Measurements from ENCODE around the gene BAG5.

DNA sequence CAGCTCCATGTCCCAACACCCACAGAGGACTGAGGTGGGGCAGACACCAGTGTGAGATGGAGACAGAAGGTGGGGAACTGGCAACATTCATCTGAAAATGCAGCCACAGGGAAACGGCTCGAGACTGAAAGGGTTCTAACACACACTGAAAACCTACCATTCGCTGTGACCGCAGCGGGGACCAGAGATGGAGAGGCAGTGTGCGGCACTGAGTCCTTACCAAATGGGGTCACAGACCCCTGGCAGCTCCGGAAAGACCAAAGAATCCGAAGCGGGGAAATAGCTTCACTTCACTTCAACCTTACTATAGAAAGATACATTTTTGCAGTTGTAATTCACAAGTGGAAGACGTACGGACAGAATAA, 9.6 kb downstream of the BAG5 start:
- TF ChIP-seq JUN (IDR thresholded peaks at IDR 0.05; ENCODE audit: low read depth, low read length) (no peak), EZH2 (IDR thresholded peaks at IDR 0.05; ENCODE audit: low read depth, low read length, severe bottlenecking) (no peak), HDAC6 (IDR thresholded peaks at IDR 0.05; ENCODE audit: low read depth, low read length) (no peak), RNF2 (IDR thresholded peaks at IDR 0.05; ENCODE audit: borderline replicate concordance, low read depth, low read length, missing control alignments, poor library complexity, severe bottlenecking) (no peak), CHD2 (IDR thresholded peaks at IDR 0.05; ENCODE audit: low read length) (no peak), CEBPB (IDR thresholded peaks at IDR 0.05; ENCODE audit: low read depth, low read length) (no peak), BRCA1 (IDR thresholded peaks at IDR 0.05; ENCODE audit: low read depth, low read length) (no peak), YY1 (IDR thresholded peaks at IDR 0.05; ENCODE audit: low read depth, low read length) (no peak), GABPA (IDR thresholded peaks at IDR 0.05; ENCODE audit: borderline replicate concordance, insufficient read depth, low read length) (no peak)
- TF ChIP-seq, protein P1, sequence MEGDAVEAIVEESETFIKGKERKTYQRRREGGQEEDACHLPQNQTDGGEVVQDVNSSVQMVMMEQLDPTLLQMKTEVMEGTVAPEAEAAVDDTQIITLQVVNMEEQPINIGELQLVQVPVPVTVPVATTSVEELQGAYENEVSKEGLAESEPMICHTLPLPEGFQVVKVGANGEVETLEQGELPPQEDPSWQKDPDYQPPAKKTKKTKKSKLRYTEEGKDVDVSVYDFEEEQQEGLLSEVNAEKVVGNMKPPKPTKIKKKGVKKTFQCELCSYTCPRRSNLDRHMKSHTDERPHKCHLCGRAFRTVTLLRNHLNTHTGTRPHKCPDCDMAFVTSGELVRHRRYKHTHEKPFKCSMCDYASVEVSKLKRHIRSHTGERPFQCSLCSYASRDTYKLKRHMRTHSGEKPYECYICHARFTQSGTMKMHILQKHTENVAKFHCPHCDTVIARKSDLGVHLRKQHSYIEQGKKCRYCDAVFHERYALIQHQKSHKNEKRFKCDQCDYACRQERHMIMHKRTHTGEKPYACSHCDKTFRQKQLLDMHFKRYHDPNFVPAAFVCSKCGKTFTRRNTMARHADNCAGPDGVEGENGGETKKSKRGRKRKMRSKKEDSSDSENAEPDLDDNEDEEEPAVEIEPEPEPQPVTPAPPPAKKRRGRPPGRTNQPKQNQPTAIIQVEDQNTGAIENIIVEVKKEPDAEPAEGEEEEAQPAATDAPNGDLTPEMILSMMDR (IDR thresholded peaks at IDR 0.05; ENCODE audit: control extremely low read depth in 1 of 3, insufficient read depth in 1 of 3, low read depth in 1 of 3, low read length in 3 of 3) = no peak
- TF ChIP-seq, protein P2, sequence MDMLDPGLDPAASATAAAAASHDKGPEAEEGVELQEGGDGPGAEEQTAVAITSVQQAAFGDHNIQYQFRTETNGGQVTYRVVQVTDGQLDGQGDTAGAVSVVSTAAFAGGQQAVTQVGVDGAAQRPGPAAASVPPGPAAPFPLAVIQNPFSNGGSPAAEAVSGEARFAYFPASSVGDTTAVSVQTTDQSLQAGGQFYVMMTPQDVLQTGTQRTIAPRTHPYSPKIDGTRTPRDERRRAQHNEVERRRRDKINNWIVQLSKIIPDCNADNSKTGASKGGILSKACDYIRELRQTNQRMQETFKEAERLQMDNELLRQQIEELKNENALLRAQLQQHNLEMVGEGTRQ (IDR thresholded peaks at IDR 0.05; ENCODE audit: low read length) = no peak
- TF ChIP-seq, protein P3, sequence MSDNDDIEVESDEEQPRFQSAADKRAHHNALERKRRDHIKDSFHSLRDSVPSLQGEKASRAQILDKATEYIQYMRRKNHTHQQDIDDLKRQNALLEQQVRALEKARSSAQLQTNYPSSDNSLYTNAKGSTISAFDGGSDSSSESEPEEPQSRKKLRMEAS (IDR thresholded peaks at IDR 0.05) = no peak

Measured in H1 (cell line).